K562 (cell line): ENCODE measurements around the gene SPINT1. TPM values are rescaled to one million over a fixed set of nuclear protein-coding genes. Genes with fewer than 3 reads are reported as not detected.

ENCODE experiments used
- BRD9 ChIP-seq: fragments of 450-650 bp; IDR thresholded peaks from 2 replicates; pipeline ENCODE4 v1.6.1; 2018; ENCODE audit warnings: low read depth; ENCODE audit not compliant: partially characterized antibody
- GTF2F1 ChIP-seq: IDR thresholded peaks from 2 replicates; pipeline ENCODE4 v1.6.1; 2011; ENCODE audit warnings: low read depth, low read length, improper control_type of control experiment
- HMGN3 ChIP-seq: IDR thresholded peaks from 2 replicates; pipeline ENCODE4 v1.6.1; 2011; ENCODE audit warnings: borderline replicate concordance, low read depth, mild to moderate bottlenecking, mixed read lengths, low read length; ENCODE audit not compliant: insufficient read length; ENCODE audit errors: extremely low read depth
- NBN ChIP-seq: fragments of 450-650 bp; IDR thresholded peaks from 2 replicates; pipeline ENCODE4 v1.6.1; 2016; ENCODE audit warnings: low read depth, mild to moderate bottlenecking
- PHF20 ChIP-seq: fragments of 450-650 bp; IDR thresholded peaks from 2 replicates; pipeline ENCODE4 v1.6.1; 2018; ENCODE audit not compliant: partially characterized antibody
- POLR3G ChIP-seq: IDR thresholded peaks from 2 replicates; pipeline ENCODE4 v1.6.1; 2011; ENCODE audit not compliant: insufficient read length, insufficient replicate concordance; ENCODE audit errors: extremely low read depth
- SRSF7 ChIP-seq: fragments of 200-400 bp; formaldehyde crosslinking; optimal IDR thresholded peaks from 2 replicates; pipeline ENCODE3; 2017; ENCODE audit warnings: mild to moderate bottlenecking, low read depth, low read length
- TAF1 ChIP-seq: IDR thresholded peaks from 2 replicates; pipeline ENCODE4 v1.6.1; 2011; ENCODE audit warnings: mild to moderate bottlenecking, low read length, moderate library complexity; ENCODE audit not compliant: insufficient read depth, control insufficient read depth, severe bottlenecking; ENCODE audit errors: extremely low read depth
- TAF7 ChIP-seq: fragments of 450-650 bp; IDR thresholded peaks from 2 replicates; pipeline ENCODE4 v1.6.1; 2016; ENCODE audit warnings: missing genetic modification characterization, missing compliant biosample characterization
- TEAD1 ChIP-seq, 2 experiments: fragments of 450-650 bp in 1 of 2; sonication (generic) in 1 of 2; formaldehyde crosslinking; IDR thresholded peaks; 2 replicates each; pipeline versions ENCODE4 v1.4.0 to v1.8.0; 2020 to 2022; ENCODE audit warnings: mild to moderate bottlenecking in 2 of 2, missing genetic modification reagents in 1 of 2
- ZNF699 ChIP-seq: fragments of 250-450 bp; sonication (Bioruptor Pico); IDR thresholded peaks from 2 replicates; pipeline ENCODE4 v1.8.0; 2021; ENCODE audit warnings: mild to moderate bottlenecking, moderate library complexity; ENCODE audit not compliant: insufficient replicate concordance
- polyA plus RNA-seq, 8 experiments: library from polyadenylated mRNA; depleted of rRNA in 4 of 8; stranded (reverse) in 5 of 8; unstranded in 3 of 8; fragments of >200 nt; fragmentation: Nextera tagmentation in 2 of 8; fragmentation: Illumina TruSeq in 1 of 8; extraction: Ambion mirVana in 2 of 8; extraction: Trizol in 1 of 8; gene quantifications; 2 replicates each; pipeline versions ENCODE4 v1.2.1 to v1.2.3, GENCODE V29; 2011 to 2014; ENCODE audit warnings: inconsistent platforms in 1 of 8, missing spikeins in 1 of 8
- total RNA-seq, 7 experiments: library from RNA; depleted of rRNA in 6 of 7; stranded (reverse); fragments of >200 nt in 6 of 7; fragmentation: Illumina TruSeq in 2 of 7; extraction: Trizol in 2 of 7; gene quantifications; 2 replicates each; pipeline versions ENCODE4 v1.2.1 to v1.2.3, GENCODE V29; 2011 to 2021; ENCODE audit warnings: low replicate concordance in 1 of 7
- TF ChIP-seq, protein P1 (sequence below): fragments of 250-450 bp; sonication (Bioruptor Pico); IDR thresholded peaks from 2 replicates; pipeline ENCODE4 v1.4.0; 2020; ENCODE audit warnings: mild to moderate bottlenecking, moderate library complexity
- TF ChIP-seq, protein P2 (sequence below): fragments of 450-650 bp; formaldehyde crosslinking; IDR thresholded peaks from 2 replicates; pipeline ENCODE4 v1.4.0; 2022; ENCODE audit warnings: mild to moderate bottlenecking, moderate library complexity
- TF ChIP-seq, protein P3 (sequence below): sonication (generic); formaldehyde crosslinking; IDR thresholded peaks from 2 replicates; pipeline ENCODE4 v1.8.1; 2023; ENCODE audit warnings: mild to moderate bottlenecking, missing genetic modification reagents
- TF ChIP-seq, protein P4 (sequence below): fragments of 250-450 bp; sonication (Bioruptor Pico); IDR thresholded peaks from 2 replicates; pipeline ENCODE4 v1.8.0; 2021; ENCODE audit warnings: mild to moderate bottlenecking, moderate library complexity
- TF ChIP-seq, protein P5 (sequence below), 2 experiments: fragments of 450-650 bp in 1 of 2; sonication (generic) in 1 of 2; formaldehyde crosslinking; conservative IDR thresholded peaks; 2 replicates each; pipeline versions ENCODE4 v1.4.0 to v1.8.1; 2020 to 2022; ENCODE audit warnings: mild to moderate bottlenecking in 1 of 2, missing genetic modification reagents in 1 of 2

Gene SPINT1
- total and polyA plus RNA-seq, 9 of the 15 experiments (the other 6 are each of a cell fraction or from before 2014, with no cell fraction given), result 0.78 to 4.5 (median 1.5) TPM

DNA sequence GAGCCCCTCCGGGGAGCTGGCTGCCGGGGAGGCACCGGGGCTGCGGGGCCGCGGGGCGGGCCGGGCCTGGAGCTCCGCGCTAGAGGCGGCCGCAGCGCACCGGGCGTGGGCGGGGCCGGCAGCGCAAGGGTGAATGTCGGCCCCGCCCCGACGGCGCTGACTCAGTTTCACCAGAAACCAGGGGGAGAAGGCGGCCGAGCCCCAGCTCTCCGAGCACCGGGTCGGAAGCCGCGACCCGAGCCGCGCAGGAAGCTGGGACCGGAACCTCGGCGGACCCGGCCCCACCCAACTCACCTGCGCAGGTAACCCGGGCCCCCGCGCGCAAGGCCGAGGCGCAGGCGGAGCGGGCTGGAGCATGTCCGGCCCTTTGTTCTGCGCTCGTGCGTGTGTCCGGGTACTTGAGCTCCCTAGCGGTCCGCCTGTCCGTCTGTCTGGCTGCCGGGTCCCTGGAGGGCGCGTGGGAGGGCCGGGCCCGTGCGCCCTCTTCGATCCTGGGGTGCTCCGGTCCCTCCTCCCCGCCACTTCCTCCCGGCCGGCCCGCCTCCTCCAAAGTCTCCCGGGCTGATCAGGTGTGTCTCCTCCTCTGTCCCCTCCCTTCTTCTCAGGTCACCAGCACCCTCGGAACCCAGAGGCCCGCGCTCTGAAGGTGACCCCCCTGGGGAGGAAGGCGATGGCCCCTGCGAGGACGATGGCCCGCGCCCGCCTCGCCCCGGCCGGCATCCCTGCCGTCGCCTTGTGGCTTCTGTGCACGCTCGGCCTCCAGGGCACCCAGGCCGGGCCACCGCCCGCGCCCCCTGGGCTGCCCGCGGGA lies at the start of gene SPINT1 (continued):
- TF ChIP-seq SRSF7 (no peak), TEAD1 (CRISPR knock-in tag; IDR thresholded peaks at IDR 0.05) (no peak), BRD9 (no peak), TAF1 (peak; percentile 18), ZNF699 (CRISPR knock-in tag) (no peak), GTF2F1 (no peak), POLR3G (no peak), PHF20 (peak; percentile 27), HMGN3 (peak; percentile 50), TAF7 (tag) (no peak), NBN (no peak)
- TF ChIP-seq, protein P1, sequence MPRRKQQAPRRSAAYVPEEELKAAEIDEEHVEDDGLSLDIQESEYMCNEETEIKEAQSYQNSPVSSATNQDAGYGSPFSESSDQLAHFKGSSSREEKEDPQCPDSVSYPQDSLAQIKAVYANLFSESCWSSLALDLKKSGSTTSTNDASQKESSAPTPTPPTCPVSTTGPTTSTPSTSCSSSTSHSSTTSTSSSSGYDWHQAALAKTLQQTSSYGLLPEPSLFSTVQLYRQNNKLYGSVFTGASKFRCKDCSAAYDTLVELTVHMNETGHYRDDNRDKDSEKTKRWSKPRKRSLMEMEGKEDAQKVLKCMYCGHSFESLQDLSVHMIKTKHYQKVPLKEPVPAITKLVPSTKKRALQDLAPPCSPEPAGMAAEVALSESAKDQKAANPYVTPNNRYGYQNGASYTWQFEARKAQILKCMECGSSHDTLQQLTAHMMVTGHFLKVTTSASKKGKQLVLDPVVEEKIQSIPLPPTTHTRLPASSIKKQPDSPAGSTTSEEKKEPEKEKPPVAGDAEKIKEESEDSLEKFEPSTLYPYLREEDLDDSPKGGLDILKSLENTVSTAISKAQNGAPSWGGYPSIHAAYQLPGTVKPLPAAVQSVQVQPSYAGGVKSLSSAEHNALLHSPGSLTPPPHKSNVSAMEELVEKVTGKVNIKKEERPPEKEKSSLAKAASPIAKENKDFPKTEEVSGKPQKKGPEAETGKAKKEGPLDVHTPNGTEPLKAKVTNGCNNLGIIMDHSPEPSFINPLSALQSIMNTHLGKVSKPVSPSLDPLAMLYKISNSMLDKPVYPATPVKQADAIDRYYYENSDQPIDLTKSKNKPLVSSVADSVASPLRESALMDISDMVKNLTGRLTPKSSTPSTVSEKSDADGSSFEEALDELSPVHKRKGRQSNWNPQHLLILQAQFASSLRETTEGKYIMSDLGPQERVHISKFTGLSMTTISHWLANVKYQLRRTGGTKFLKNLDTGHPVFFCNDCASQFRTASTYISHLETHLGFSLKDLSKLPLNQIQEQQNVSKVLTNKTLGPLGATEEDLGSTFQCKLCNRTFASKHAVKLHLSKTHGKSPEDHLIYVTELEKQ (CRISPR knock-in tag), result no peak
- TF ChIP-seq, protein P2, sequence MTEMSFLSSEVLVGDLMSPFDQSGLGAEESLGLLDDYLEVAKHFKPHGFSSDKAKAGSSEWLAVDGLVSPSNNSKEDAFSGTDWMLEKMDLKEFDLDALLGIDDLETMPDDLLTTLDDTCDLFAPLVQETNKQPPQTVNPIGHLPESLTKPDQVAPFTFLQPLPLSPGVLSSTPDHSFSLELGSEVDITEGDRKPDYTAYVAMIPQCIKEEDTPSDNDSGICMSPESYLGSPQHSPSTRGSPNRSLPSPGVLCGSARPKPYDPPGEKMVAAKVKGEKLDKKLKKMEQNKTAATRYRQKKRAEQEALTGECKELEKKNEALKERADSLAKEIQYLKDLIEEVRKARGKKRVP (CRISPR knock-in tag), result no peak
- TF ChIP-seq, protein P3, sequence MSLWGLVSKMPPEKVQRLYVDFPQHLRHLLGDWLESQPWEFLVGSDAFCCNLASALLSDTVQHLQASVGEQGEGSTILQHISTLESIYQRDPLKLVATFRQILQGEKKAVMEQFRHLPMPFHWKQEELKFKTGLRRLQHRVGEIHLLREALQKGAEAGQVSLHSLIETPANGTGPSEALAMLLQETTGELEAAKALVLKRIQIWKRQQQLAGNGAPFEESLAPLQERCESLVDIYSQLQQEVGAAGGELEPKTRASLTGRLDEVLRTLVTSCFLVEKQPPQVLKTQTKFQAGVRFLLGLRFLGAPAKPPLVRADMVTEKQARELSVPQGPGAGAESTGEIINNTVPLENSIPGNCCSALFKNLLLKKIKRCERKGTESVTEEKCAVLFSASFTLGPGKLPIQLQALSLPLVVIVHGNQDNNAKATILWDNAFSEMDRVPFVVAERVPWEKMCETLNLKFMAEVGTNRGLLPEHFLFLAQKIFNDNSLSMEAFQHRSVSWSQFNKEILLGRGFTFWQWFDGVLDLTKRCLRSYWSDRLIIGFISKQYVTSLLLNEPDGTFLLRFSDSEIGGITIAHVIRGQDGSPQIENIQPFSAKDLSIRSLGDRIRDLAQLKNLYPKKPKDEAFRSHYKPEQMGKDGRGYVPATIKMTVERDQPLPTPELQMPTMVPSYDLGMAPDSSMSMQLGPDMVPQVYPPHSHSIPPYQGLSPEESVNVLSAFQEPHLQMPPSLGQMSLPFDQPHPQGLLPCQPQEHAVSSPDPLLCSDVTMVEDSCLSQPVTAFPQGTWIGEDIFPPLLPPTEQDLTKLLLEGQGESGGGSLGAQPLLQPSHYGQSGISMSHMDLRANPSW (CRISPR knock-in tag), result no peak
- TF ChIP-seq, protein P4, sequence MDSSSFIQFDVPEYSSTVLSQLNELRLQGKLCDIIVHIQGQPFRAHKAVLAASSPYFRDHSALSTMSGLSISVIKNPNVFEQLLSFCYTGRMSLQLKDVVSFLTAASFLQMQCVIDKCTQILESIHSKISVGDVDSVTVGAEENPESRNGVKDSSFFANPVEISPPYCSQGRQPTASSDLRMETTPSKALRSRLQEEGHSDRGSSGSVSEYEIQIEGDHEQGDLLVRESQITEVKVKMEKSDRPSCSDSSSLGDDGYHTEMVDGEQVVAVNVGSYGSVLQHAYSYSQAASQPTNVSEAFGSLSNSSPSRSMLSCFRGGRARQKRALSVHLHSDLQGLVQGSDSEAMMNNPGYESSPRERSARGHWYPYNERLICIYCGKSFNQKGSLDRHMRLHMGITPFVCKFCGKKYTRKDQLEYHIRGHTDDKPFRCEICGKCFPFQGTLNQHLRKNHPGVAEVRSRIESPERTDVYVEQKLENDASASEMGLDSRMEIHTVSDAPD (CRISPR knock-in tag), result no peak
- TF ChIP-seq, protein P5, sequence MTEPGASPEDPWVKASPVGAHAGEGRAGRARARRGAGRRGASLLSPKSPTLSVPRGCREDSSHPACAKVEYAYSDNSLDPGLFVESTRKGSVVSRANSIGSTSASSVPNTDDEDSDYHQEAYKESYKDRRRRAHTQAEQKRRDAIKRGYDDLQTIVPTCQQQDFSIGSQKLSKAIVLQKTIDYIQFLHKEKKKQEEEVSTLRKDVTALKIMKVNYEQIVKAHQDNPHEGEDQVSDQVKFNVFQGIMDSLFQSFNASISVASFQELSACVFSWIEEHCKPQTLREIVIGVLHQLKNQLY (CRISPR knock-in tag; conservative IDR thresholded peaks at IDR 0.05), result no peak
